HG03460 (cell line): Measurements from ENCODE around the gene HNMT.
A peak's percentile ranks its signal among the peaks of the same experiment; 100 is the strongest.
"Not testable (repeated sequence)": the region's sequence is repeated elsewhere in the genome, so short reads cannot be mapped to it uniquely, and the experiment has no call there.

ENCODE experiments used
- ATAC-seq: cut with Tn5 transposase; IDR thresholded peaks from one replicate; pipeline ENCODE4 v1.9.1; 2021; ENCODE audit not compliant: unreplicated experiment

Gene HNMT

GRCh38 chr2:137945229-137945628 is 19.0 kb upstream of the HNMT start:
- ATAC-seq: no peak

- ATAC-seq: no peak
Measured at GRCh38 chr2:137946227-137946626, 18.0 kb upstream of the HNMT start.

GRCh38 chr2:137947032-137947727 is 17.1 kb upstream of the HNMT start:
- ATAC-seq: no peak

- no peak for ATAC-seq
Measured at GRCh38 chr2:137947728-137948336, 16.4 kb upstream of the HNMT start.

DNA sequence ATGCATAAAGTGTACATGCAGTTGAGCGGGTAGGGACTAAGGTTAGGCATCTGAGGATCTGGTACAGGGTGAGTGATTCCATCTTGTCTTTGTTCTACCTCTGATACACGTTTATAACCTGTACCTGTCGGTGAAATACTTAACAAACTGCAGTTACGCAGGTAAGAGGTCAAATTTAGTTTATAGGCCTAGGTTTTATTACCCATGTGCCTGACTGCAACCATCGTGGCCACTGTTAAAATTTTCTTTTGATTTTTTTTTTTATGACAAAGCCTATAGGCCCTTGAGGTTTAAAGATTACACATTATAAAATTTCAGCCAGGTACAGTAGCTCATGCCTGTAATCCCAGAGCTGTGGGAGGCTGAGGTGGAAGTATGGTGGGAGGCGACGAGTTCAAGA is 15.4 kb upstream of the HNMT start:
- ATAC-seq: no peak

DNA sequence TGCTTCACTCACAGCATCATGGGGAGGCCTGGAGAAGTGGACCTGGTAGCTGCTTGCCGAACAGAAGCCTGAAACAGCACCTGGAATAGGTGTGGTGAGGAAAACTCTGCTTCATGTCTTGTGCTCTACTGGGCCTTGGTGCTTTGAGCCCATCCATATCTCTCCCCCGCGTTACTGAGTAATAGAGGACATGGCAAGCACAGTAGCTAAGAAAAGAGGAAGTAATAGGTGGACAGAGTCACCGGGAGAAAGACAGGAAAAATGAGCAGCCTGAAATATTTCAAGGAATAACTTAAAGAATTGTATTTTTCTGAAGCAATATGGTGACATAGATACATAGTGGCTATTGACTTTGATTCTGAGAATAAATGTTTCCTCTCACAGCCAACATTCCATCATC is 14.0 kb upstream of the HNMT start:
- no peak for ATAC-seq

DNA sequence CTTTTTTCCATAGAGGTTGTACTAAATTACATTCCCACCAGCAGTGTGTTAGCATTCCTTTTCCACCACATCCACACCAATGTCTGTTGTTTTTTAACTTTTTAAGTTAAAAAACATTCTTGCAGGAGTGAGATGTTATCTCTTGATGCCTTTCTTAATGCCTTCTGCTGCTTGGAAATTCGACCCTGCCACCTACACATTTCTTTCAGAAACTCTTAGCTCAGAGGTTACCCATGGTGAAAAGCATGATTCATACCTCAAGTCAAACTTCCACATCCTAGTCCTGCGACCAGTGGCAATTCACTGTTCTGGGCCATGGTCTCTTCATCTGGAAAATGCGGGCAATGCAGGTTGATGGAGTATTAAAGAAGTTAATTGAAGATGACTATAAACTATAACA is 12.7 kb upstream of the HNMT start:
- no peak for ATAC-seq

DNA sequence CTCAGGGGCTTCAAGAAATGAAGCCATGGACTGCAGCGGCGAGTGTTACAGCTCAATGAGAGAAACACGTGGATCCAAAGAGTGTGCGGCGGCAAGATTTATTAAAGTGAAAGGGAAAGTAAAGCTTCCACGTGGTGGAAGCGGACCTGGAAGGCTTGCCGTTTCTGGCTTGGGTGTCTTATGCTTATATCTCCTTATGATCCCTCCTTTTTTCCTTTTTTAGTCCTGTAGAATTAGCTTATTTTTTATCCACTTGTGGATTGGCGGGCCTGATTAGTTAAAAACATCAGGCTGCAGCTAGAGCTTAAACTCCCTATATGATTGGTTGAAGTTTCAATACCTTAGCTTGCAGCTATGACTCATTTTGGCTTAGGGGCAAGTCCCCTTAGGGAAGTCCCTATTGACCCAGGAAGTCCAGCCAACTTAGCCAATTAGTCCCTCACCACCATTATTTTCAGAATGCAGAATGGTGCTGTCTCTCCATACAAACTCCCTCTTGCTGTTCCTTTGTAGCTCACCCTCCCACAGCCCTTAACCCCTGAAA is 11.6 kb upstream of the HNMT start:
- peak; percentile 49 for ATAC-seq

- ATAC-seq: no peak
Measured at GRCh38 chr2:137955536-137955935, 8.7 kb upstream of the HNMT start.

- ATAC-seq: no peak
Measured at GRCh38 chr2:137957033-137957432, 7.2 kb upstream of the HNMT start.

- ATAC-seq: no peak
Measured at GRCh38 chr2:137959166-137959565, 5.1 kb upstream of the HNMT start.

DNA sequence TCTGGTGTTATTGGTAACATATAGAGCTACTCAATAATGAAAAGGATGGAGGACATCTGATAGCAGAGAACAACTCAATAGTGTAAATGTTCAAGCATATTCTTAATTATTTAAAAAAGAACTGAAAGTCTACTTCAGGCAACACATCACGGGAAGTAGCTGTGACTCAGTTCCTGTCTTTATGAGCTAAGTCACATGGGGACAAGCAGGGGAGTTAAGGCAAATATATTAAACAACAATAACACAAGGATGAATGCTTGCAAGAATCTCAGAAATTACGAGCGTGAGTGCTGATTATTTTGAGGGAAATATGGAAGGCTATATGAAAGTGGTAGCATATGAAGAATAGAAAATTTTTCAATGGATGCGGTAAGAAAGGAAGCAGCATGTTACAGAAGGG is 4.0 kb upstream of the HNMT start:
- no peak for ATAC-seq

DNA sequence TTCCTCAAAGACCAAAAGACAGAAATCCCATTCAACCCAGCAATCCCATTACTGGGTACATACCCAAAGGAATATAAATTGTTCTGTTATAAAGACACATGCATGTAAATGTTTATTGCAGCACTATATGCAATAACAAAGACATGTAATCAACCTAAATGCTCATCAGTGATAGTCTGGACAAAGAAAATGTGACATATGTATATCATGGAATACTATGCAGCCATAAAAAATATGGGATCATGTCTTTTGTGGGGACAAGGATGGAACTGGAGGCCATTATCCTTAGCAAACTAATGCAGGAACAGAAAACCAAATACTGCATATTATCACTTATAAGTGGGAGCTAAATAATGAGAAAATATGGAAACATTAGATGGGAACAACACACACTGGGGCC is 2.7 kb upstream of the HNMT start:
- no peak for ATAC-seq

GRCh38 chr2:137963535-137964065 is 673 bp upstream of the HNMT start:
- no peak for ATAC-seq

DNA sequence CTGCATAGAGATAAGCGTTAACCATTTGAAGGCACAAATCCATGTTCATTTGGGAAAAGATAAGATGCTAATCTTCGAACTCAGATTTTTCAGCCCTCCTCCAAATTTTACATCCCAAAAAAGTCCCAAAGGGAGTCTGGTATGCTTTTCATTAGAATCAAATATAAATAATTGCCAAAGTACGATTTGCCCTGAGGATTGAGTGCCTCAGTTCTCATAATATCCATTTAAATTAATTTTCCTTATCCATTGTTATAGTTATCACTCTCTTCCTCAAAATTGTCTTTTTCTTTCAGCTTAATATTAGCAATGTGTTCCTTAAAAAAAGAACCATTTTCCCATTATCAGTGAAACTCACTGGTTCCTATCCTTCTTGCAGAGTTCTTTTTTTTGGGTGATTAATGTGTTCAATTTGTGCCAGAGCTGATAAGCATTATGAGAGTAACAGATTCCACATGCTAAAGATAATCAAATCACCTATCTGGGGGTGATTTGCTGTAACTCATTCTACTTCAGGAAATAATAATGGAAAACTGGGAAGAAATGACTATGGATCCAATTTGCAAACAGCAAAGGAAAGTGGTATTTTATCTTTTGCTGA is 686 bp downstream of the HNMT start:
- ATAC-seq: no peak

GRCh38 chr2:137966043-137966442 is 1.8 kb downstream of the HNMT start:
- ATAC-seq: no peak

DNA sequence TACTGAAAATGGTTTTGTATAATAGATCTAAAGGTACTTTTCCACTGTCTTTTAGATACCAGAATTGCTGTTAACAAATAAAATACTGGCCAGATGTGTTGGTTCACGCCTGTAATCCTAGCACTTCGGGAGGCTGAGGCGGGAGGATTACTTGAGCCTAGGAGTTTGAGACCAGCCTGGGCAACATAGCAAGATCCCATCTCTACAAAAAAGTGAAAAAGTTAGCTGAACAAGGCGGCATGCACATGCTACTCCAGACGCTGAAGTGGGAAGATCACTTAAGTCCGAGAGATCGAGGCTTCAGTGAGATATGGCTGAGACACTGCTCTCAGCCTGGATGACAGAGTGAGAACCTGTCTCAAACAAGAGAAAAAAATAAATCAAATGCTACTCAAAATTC is 2.8 kb downstream of the HNMT start:
- no peak for ATAC-seq

- no peak for ATAC-seq
Measured at GRCh38 chr2:137968477-137969417, 4.5 kb downstream of the HNMT start.

- ATAC-seq: no peak
Measured at GRCh38 chr2:137969418-137969765, 5.1 kb downstream of the HNMT start.

DNA sequence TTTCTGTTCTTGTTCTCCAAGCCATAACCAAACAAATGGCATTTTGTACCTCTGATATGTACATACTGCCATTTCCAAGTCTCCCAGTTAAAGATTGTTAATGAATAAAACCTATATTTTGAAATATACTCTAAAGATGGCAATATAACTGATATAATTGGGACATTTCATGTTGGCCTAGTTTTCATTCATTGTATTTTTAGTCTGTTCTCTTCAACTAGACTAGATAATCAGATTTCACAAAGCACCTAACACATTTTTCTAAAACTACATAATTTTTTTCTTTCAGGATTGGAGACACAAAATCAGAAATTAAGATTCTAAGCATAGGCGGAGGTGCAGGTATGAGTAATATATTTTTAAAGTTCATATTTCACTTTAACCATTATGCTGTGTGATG is 5.6 kb downstream of the HNMT start:
- no peak for ATAC-seq

DNA sequence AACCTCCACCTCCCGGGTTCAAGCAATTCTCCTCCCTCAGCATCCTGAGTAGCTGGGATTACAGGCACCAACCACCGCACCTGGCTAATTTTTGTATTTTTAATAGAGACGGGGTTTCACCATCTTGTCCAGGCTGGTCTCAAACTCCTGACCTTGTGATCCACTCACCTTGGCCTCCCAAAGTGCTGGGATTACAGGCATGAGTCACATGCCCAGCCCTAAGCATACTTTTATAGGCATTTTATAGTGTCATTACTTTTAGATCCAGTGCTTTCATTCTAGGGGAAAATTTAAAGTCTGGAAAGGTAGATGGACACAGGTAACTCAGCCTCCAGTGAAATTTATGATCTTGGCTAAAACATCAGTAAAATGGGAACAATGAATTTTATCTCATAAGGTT is 7.0 kb downstream of the HNMT start:
- not testable (repeated sequence) for ATAC-seq
